PFSK-1 (cell line): ENCODE results near the gene BABAM2.

ENCODE experiments used
- FOXP2 ChIP-seq: optimal IDR thresholded peaks from 2 replicates; pipeline ENCODE3; 2011; ENCODE audit warnings: borderline replicate concordance, control low read depth, inconsistent platforms; ENCODE audit not compliant: insufficient read depth; ENCODE audit errors: extremely low read length, extremely low read depth
- POLR2AphosphoS5 ChIP-seq: IDR thresholded peaks from 2 replicates; pipeline ENCODE4 v1.6.1; 2012; ENCODE audit warnings: low read depth, mild to moderate bottlenecking, control low read depth, low read length, moderate library complexity
- REST ChIP-seq, 2 experiments: IDR thresholded peaks; 2 replicates each; pipeline versions ENCODE4 v1.6.1 to v1.8.0; 2011 to 2012; ENCODE audit warnings: low read depth in 2 of 2, low read length in 2 of 2, control low read depth in 1 of 2, inconsistent platforms in 1 of 2, mild to moderate bottlenecking in 1 of 2, moderate library complexity in 1 of 2; ENCODE audit not compliant: insufficient read depth in 1 of 2
- SIN3A ChIP-seq: IDR thresholded peaks from 2 replicates; pipeline ENCODE4 v1.6.1; 2012; ENCODE audit warnings: mild to moderate bottlenecking, low read length, moderate library complexity, borderline replicate concordance; ENCODE audit not compliant: insufficient read depth
- TAF1 ChIP-seq: IDR thresholded peaks from 2 replicates; pipeline ENCODE4 v1.6.1; 2012; ENCODE audit warnings: low read length, control low read depth, borderline replicate concordance; ENCODE audit not compliant: insufficient read depth

Gene BABAM2

GRCh38 chr2:28054916-28055315 is 164.4 kb downstream of the BABAM2 start:
- no peak for TF ChIP-seq TAF1
- no peak for TF ChIP-seq SIN3A
- no peak for TF ChIP-seq FOXP2
- TF ChIP-seq REST (IDR thresholded peaks at IDR 0.05; ENCODE audit: insufficient read depth in 1 of 2, low read depth in 2 of 2, low read length in 2 of 2) = no peak
- no peak for TF ChIP-seq POLR2AphosphoS5

- TF ChIP-seq SIN3A (no peak), FOXP2 (no peak), REST (IDR thresholded peaks at IDR 0.05; ENCODE audit: insufficient read depth in 1 of 2, low read depth in 2 of 2, low read length in 2 of 2) (no peak), POLR2AphosphoS5 (no peak), TAF1 (no peak)
These were observed 164.9 kb downstream of the BABAM2 start for GRCh38 chr2:28055325-28055970.

- no peak for TF ChIP-seq TAF1
- TF ChIP-seq REST (IDR thresholded peaks at IDR 0.05; ENCODE audit: insufficient read depth in 1 of 2, low read depth in 2 of 2, low read length in 2 of 2) = no peak
- no peak for TF ChIP-seq FOXP2
- TF ChIP-seq POLR2AphosphoS5 = no peak
- no peak for TF ChIP-seq SIN3A
These were observed 168.3 kb downstream of the BABAM2 start for GRCh38 chr2:28058791-28059190.

GRCh38 chr2:28062867-28063266 is 172.3 kb downstream of the BABAM2 start:
- TF ChIP-seq POLR2AphosphoS5 = no peak
- TF ChIP-seq SIN3A = no peak
- no peak for TF ChIP-seq FOXP2
- no peak for TF ChIP-seq REST (IDR thresholded peaks at IDR 0.05; ENCODE audit: insufficient read depth in 1 of 2, low read depth in 2 of 2, low read length in 2 of 2)
- TF ChIP-seq TAF1 = no peak

GRCh38 chr2:28063492-28063962 is 173.0 kb downstream of the BABAM2 start:
- TF ChIP-seq SIN3A (no peak), POLR2AphosphoS5 (no peak), FOXP2 (no peak), REST (IDR thresholded peaks at IDR 0.05; ENCODE audit: insufficient read depth in 1 of 2, low read depth in 2 of 2, low read length in 2 of 2) (no peak), TAF1 (no peak)
